HCT116 (cell line): ENCODE data around the gene XPC. TPM values are rescaled to one million over a fixed set of nuclear protein-coding genes. Genes with fewer than 3 reads are reported as not detected.
A peak's percentile ranks its signal among the peaks of the same experiment; 100 is the strongest.

Experiments used
- ATAC-seq: fragments of 200-7000 bp; cut with Tn5 transposase; 2 replicates; pipeline ENCODE4 v1.9.1; 2020; ENCODE audit warnings: mild to moderate bottlenecking, moderate library complexity
- BruUV-seq: library from RNA; stranded (reverse); fragments of 400-500 nt; replicated peaks from 2 replicates; lab custom pipeline; 2021; lab: Mats Ljungman, UMichigan
- CTCF ChIA-PET: fragments of 300-600 bp; sonication (Branson Sonifier 250); formaldehyde crosslinking; loops from one replicate; lab custom pipeline; 2021; ENCODE audit warnings: antibody characterized with exemption; lab: Charles Lee
- POLR2A ChIA-PET: fragments of 300-600, 350-600 bp; sonication (Branson Sonifier 250); formaldehyde crosslinking; loops from one replicate; lab custom pipeline; 2021; ENCODE audit warnings: antibody characterized with exemption; lab: Charles Lee
- RAD21 ChIA-PET, 2 experiments: fragments of 300-600 bp; sonication (Branson Sonifier 250); formaldehyde crosslinking; loops; one replicate each; lab custom pipeline; 2023; ENCODE audit warnings: low total read pairs in 2 of 2; ENCODE audit not compliant: uncharacterized antibody in 2 of 2, unreplicated experiment in 2 of 2, low non-redundant PET in 1 of 2; lab: Charles Lee
- DNase-seq: peaks from one replicate; pipeline ENCODE4 v3.0.0-alpha.2; 2010; ENCODE audit warnings: low read depth, low spot score
- H2AFZ ChIP-seq: fragments of 200-600 bp; shearing (Covaris generic), sonication (generic); 2 replicates; pipeline ENCODE4 v1.6.1; 2017; ENCODE audit warnings: low read depth, mixed run types, mixed read lengths, antibody characterized with exemption, low read length; ENCODE audit not compliant: poor library complexity, severe bottlenecking
- H3K27ac ChIP-seq: 2 replicates; pipeline ENCODE4 v1.5.1; 2012; ENCODE audit warnings: low read depth, low read length
- H3K27me3 ChIP-seq: fragments of 200-600 bp; sonication (generic); 2 replicates; pipeline ENCODE4 v1.6.1; 2016; ENCODE audit warnings: mixed run types, low read length, mixed read lengths; ENCODE audit not compliant: insufficient read depth
- H3K36me3 ChIP-seq, 2 experiments: fragments of 200-500 bp in 1 of 2; fragments of 200-600 bp in 1 of 2; sonication (Bioruptor generic) in 1 of 2; sonication (generic) in 1 of 2; 2 replicates each; pipeline versions ENCODE4 v1.5.1 to v1.6.1; 2014 to 2016; ENCODE audit warnings: low read length in 2 of 2, inconsistent platforms in 1 of 2, mixed read lengths in 1 of 2, mixed run types in 1 of 2; ENCODE audit not compliant: insufficient read depth in 2 of 2, control insufficient read depth in 1 of 2
- H3K4me1 ChIP-seq, 2 experiments: fragments of 200-600 bp in 1 of 2; sonication (generic) in 1 of 2; 2 replicates each; pipeline versions ENCODE4 v1.5.1 to v1.6.1; 2012 to 2017; ENCODE audit warnings: low read length in 2 of 2, inconsistent platforms in 1 of 2, mild to moderate bottlenecking in 1 of 2, mixed read lengths in 1 of 2, mixed run types in 1 of 2, moderate library complexity in 1 of 2; ENCODE audit not compliant: insufficient read depth in 2 of 2, control insufficient read depth in 1 of 2
- H3K4me2 ChIP-seq: fragments of 200-600 bp; sonication (generic); 2 replicates; pipeline ENCODE4 v1.6.1; 2017; ENCODE audit warnings: mixed run types, low read length, mixed read lengths
- H3K4me3 ChIP-seq, 2 experiments: fragments of 200-600 bp in 1 of 2; sonication (generic) in 1 of 2; replicated peaks in 1 of 2; 2 replicates each; pipeline ENCODE4 v1.5.1; 2011 to 2016; ENCODE audit warnings: low read length in 2 of 2, control low read depth in 1 of 2, low read depth in 1 of 2, mild to moderate bottlenecking in 1 of 2, mixed read lengths in 1 of 2, mixed run types in 1 of 2
- H3K79me2 ChIP-seq: fragments of 200-600 bp; sonication (generic); 2 replicates; pipeline ENCODE4 v1.6.1; 2017; ENCODE audit warnings: mild to moderate bottlenecking, mixed run types, low read length, moderate library complexity, mixed read lengths; ENCODE audit not compliant: insufficient read depth
- H3K9ac ChIP-seq: fragments of 200-600 bp; sonication (generic); 2 replicates; pipeline ENCODE4 v1.6.1; 2016; ENCODE audit warnings: low read length, mixed read lengths
- H3K9me2 ChIP-seq: fragments of 200-600 bp; sonication (generic), shearing (Covaris generic); 2 replicates; pipeline ENCODE4 v1.6.1; 2017; ENCODE audit warnings: mixed run types, mild to moderate bottlenecking, moderate library complexity; ENCODE audit not compliant: insufficient read depth
- H3K9me3 ChIP-seq, 2 experiments: fragments of 200-500 bp in 1 of 2; fragments of 200-600 bp in 1 of 2; sonication (Bioruptor generic) in 1 of 2; sonication (generic) in 1 of 2; 2 replicates each; pipeline ENCODE4 v1.6.1; 2014 to 2017; ENCODE audit warnings: low read length in 2 of 2, mixed read lengths in 2 of 2, inconsistent platforms in 1 of 2, low read depth in 1 of 2, mild to moderate bottlenecking in 1 of 2, mixed run types in 1 of 2, moderate library complexity in 1 of 2; ENCODE audit not compliant: control insufficient read depth in 1 of 2, insufficient read depth in 1 of 2
- H4K20me1 ChIP-seq: fragments of 200-600 bp; sonication (generic), shearing (Covaris generic); 2 replicates; pipeline ENCODE4 v1.6.1; 2017; ENCODE audit warnings: mixed run types, mild to moderate bottlenecking, moderate library complexity; ENCODE audit not compliant: insufficient read depth
- CTCF ChIP-seq, 3 experiments: fragments of 200-600 bp in 1 of 3; sonication (generic) in 1 of 3; IDR thresholded peaks in 2 of 3; conservative IDR thresholded peaks in 1 of 3; 2 replicates each; pipeline ENCODE4 v1.5.1; 2012 to 2017; ENCODE audit warnings: low read depth in 2 of 3, low read length in 2 of 3, antibody characterized with exemption in 1 of 3, borderline replicate concordance in 1 of 3, control low read depth in 1 of 3, mild to moderate bottlenecking in 1 of 3, mixed read lengths in 1 of 3, mixed run types in 1 of 3, moderate library complexity in 1 of 3; ENCODE audit not compliant: insufficient read depth in 1 of 3
- ELF1 ChIP-seq: IDR thresholded peaks from 2 replicates; pipeline ENCODE4 v1.6.1; 2012; ENCODE audit warnings: low read depth, borderline replicate concordance
- POLR2A ChIP-seq: IDR thresholded peaks from 2 replicates; pipeline ENCODE4 v1.7.0; 2011; ENCODE audit warnings: borderline replicate concordance; ENCODE audit not compliant: insufficient read depth, insufficient read length; ENCODE audit errors: extremely low read depth
- POLR2AphosphoS5 ChIP-seq: IDR thresholded peaks from 2 replicates; pipeline ENCODE4 v1.6.1; 2011; ENCODE audit warnings: mild to moderate bottlenecking, low read depth, low read length, moderate library complexity
- YY1 ChIP-seq: IDR thresholded peaks from 2 replicates; pipeline ENCODE4 v1.6.1; 2011; ENCODE audit warnings: low read length, low read depth, moderate library complexity, mild to moderate bottlenecking; ENCODE audit not compliant: insufficient replicate concordance; ENCODE audit errors: extremely low read depth
- ZFX ChIP-seq: fragments of 450-650 bp; IDR thresholded peaks from 2 replicates; pipeline ENCODE4 v1.6.1; 2017
- intact Hi-C: fragments of 100-400 bp; cut with micrococcal nuclease; formaldehyde crosslinking; loops from 2 replicates; pipeline ENCODE4 v1.10.0; 2022
- total RNA-seq: library from RNA; stranded (reverse); gene quantifications from one replicate; pipeline ENCODE4 v1.2.1, GENCODE V29; 2021; ENCODE audit not compliant: unreplicated experiment
- TF ChIP-seq, protein P1 (sequence below): IDR thresholded peaks from 2 replicates; pipeline ENCODE4 v1.6.1; 2012
- TF ChIP-seq, protein P2 (sequence below): IDR thresholded peaks from 2 replicates; pipeline ENCODE4 v1.6.1; 2011; ENCODE audit warnings: mild to moderate bottlenecking, low read length, moderate library complexity; ENCODE audit not compliant: insufficient replicate concordance; ENCODE audit errors: extremely low read depth

The XPC gene
- total RNA-seq, 1 experiment from 2014 or later = 29.5 TPM

- ChIA-PET RAD21 (interaction anchor here (0.7 to 2.7 kb wide), 3 partner anchors 54 to 228 kb away, joined by 3 to 7 read pairs (median 3); partner anchors contain the start of genes XPC (in 2 of the 2) and LSM3 (in 1 of the 2)), CTCF (interaction anchor here (1.1 to 2.0 kb wide), 3 partner anchors 20 to 228 kb away, joined by 3 to 11 read pairs (median 3); partner anchors contain the start of gene LSM3), POLR2A (interaction anchor here (1.0 to 3.0 kb wide), 11 partner anchors 10 to 238 kb away, joined by 3 to 18 read pairs (median 5); partner anchors contain the start of genes LSM3 and XPC)
- ATAC-seq = peak; percentile 90
- Histone ChIP-seq H3K79me2 (peaks cover 84% of the 10 kb centered on the region), H3K9me3 (no peaks in the 10 kb centered on the region), H3K9ac (peak within 1 kb of the TSS; percentile 92), H3K36me3 (peaks cover 2 to 21% of the 10 kb centered on the region in 2 experiments; a peak in 3 of 4 replicates), H3K9me2 (no peaks in the 10 kb centered on the region), H2AFZ (no peak within 1 kb of the TSS), H3K4me3 (peak within 1 kb of the TSS; percentile 98 to 99), H4K20me1 (no peaks in the 10 kb centered on the region; the same call in 1 of the 2 replicates), H3K4me1 (peaks cover 8 to 20% of the 10 kb centered on the region in 2 experiments; a peak in 3 of 4 replicates), H3K27me3 (no peaks in the 10 kb centered on the region), H3K4me2 (peak within 1 kb of the TSS; percentile 97), H3K27ac (peak within 1 kb of the TSS; percentile 87)
- no TSS peak for BruUV-seq
- TF ChIP-seq POLR2A (peak; percentile 14), POLR2AphosphoS5 (peak; percentile 84), ZFX (peak; percentile 96), YY1 (peak; percentile 75), ELF1 (no peak), CTCF (IDR thresholded peaks at IDR 0.05 in 2 of 3, conservative IDR thresholded peaks at IDR 0.05 in 1 of 3; ENCODE audit: borderline replicate concordance in 1 of 3, insufficient read depth in 1 of 3, low read depth in 2 of 3, low read length in 2 of 3) (no peak)
- TF ChIP-seq, protein P1, sequence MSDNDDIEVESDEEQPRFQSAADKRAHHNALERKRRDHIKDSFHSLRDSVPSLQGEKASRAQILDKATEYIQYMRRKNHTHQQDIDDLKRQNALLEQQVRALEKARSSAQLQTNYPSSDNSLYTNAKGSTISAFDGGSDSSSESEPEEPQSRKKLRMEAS = no peak
- TF ChIP-seq, protein P2, sequence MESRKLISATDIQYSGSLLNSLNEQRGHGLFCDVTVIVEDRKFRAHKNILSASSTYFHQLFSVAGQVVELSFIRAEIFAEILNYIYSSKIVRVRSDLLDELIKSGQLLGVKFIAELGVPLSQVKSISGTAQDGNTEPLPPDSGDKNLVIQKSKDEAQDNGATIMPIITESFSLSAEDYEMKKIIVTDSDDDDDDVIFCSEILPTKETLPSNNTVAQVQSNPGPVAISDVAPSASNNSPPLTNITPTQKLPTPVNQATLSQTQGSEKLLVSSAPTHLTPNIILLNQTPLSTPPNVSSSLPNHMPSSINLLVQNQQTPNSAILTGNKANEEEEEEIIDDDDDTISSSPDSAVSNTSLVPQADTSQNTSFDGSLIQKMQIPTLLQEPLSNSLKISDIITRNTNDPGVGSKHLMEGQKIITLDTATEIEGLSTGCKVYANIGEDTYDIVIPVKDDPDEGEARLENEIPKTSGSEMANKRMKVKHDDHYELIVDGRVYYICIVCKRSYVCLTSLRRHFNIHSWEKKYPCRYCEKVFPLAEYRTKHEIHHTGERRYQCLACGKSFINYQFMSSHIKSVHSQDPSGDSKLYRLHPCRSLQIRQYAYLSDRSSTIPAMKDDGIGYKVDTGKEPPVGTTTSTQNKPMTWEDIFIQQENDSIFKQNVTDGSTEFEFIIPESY = peak; percentile 51
- intact Hi-C loops = loop anchor here (5.0 to 10.0 kb wide), 3 partner anchors 53 to 470 kb away; partner anchors contain the start of genes LSM3 and XPC
- peak; percentile 97 for DNase-seq
Measured at GRCh38 chr3:14124615-14125192, 53.7 kb downstream of the XPC start, which contains the start of the genes CHCHD4 and TMEM43. Gene CHCHD4, minus strand, starts transcription at chr3:14124870. Its CDS starts 194 bp downstream, at chr3:14124676. Gene TMEM43, plus strand, starts transcription at chr3:14125052. Its CDS starts 142 bp downstream, at chr3:14125194.
